ENCODE measurements around the gene UMPS.

DNA sequence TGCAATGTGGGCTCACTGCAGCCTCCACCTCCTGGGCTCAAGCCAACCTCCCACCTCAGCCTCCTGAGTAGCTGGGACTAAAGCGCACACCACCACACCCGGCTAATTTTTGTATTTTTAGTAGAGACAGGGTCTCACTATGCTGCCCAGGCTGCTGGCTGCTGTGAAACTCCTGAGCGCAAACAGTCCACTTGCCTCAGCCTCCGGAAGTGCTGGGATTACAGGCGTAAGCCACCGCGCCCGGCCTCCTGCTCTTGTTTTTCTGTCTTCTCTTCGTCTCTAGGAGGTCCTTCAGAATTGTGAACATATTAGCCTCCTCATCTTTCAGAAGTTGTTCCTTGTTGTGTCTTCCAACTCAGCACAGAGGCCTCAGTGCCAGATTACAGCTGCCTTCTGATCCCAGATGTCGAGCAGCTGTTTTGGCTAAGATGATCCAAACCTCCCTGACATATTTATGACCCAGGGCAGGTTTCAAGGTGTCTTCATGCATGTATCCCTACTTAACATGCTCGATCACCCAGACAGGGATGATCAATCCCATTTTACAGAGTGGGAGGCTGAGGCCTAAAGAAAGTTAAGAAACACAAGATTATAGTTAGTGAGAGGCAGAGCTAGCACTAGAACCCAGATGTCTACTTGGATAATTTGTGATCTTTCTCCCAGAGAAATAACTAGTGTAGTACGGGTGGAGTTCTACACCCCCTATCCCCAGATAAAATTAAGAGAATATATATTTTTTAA lies 32.1 kb upstream of the UMPS start:
- TF ChIP-seq RAD21 (IDR thresholded peaks at IDR 0.05; ENCODE audit: low read length) (no peak), SIN3A (IDR thresholded peaks at IDR 0.05; ENCODE audit: borderline replicate concordance, low read depth, low read length) (no peak)
- TF ChIP-seq, protein P1, sequence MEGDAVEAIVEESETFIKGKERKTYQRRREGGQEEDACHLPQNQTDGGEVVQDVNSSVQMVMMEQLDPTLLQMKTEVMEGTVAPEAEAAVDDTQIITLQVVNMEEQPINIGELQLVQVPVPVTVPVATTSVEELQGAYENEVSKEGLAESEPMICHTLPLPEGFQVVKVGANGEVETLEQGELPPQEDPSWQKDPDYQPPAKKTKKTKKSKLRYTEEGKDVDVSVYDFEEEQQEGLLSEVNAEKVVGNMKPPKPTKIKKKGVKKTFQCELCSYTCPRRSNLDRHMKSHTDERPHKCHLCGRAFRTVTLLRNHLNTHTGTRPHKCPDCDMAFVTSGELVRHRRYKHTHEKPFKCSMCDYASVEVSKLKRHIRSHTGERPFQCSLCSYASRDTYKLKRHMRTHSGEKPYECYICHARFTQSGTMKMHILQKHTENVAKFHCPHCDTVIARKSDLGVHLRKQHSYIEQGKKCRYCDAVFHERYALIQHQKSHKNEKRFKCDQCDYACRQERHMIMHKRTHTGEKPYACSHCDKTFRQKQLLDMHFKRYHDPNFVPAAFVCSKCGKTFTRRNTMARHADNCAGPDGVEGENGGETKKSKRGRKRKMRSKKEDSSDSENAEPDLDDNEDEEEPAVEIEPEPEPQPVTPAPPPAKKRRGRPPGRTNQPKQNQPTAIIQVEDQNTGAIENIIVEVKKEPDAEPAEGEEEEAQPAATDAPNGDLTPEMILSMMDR (IDR thresholded peaks at IDR 0.05) = no peak
- TF ChIP-seq, protein P2, sequence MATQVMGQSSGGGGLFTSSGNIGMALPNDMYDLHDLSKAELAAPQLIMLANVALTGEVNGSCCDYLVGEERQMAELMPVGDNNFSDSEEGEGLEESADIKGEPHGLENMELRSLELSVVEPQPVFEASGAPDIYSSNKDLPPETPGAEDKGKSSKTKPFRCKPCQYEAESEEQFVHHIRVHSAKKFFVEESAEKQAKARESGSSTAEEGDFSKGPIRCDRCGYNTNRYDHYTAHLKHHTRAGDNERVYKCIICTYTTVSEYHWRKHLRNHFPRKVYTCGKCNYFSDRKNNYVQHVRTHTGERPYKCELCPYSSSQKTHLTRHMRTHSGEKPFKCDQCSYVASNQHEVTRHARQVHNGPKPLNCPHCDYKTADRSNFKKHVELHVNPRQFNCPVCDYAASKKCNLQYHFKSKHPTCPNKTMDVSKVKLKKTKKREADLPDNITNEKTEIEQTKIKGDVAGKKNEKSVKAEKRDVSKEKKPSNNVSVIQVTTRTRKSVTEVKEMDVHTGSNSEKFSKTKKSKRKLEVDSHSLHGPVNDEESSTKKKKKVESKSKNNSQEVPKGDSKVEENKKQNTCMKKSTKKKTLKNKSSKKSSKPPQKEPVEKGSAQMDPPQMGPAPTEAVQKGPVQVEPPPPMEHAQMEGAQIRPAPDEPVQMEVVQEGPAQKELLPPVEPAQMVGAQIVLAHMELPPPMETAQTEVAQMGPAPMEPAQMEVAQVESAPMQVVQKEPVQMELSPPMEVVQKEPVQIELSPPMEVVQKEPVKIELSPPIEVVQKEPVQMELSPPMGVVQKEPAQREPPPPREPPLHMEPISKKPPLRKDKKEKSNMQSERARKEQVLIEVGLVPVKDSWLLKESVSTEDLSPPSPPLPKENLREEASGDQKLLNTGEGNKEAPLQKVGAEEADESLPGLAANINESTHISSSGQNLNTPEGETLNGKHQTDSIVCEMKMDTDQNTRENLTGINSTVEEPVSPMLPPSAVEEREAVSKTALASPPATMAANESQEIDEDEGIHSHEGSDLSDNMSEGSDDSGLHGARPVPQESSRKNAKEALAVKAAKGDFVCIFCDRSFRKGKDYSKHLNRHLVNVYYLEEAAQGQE (IDR thresholded peaks at IDR 0.05; ENCODE audit: low read depth, low read length) = no peak
